Measurements from ENCODE around the gene SUSD4.
A peak's percentile ranks its signal among the peaks of the same experiment; 100 is the strongest.

SUSD4 gene

GRCh38 chr1:223346311-223346710 is 17.7 kb downstream of the SUSD4 start:
- DNase-seq, result no peak
- in situ Hi-C loops (cut with HindIII; ENCODE audit: low pct_ligation_motif_present, low sequenced_read_pairs), result no loop called here
- TF ChIP-seq CTCF (IDR thresholded peaks at IDR 0.05; ENCODE audit: low read depth, low read length, missing control alignments), result no peak

GRCh38 chr1:223345720-223346119 is 18.3 kb downstream of the SUSD4 start:
- in situ Hi-C loops (cut with HindIII; ENCODE audit: low pct_ligation_motif_present, low sequenced_read_pairs), result no loop called here

More at GRCh38 chr1:223346311-223346710, 17.7 kb downstream of the SUSD4 start:
- H3K27ac ChIP-seq, result no peak overlapping the region
- no peak overlapping the region for H3K4me3 ChIP-seq (ENCODE audit: low read depth, low read length)
- H3K27me3 ChIP-seq (replicated peaks), result no peaks in the 10 kb centered on the region
- H3K36me3 ChIP-seq (replicated peaks), result no peaks in the 10 kb centered on the region

GRCh38 chr1:223344491-223344890 is 19.5 kb downstream of the SUSD4 start:
- DNase-seq, result no peak
- in situ Hi-C loops (cut with HindIII; ENCODE audit: low pct_ligation_motif_present, low sequenced_read_pairs), result no loop called here
- Histone ChIP-seq H3K4me3 (ENCODE audit: low read depth, low read length) (no peak overlapping the region), H3K27me3 (replicated peaks) (no peaks in the 10 kb centered on the region), H3K27ac (no peak overlapping the region), H3K36me3 (replicated peaks) (no peaks in the 10 kb centered on the region)
- TF ChIP-seq CTCF (IDR thresholded peaks at IDR 0.05; ENCODE audit: low read depth, low read length, missing control alignments), result no peak

More at GRCh38 chr1:223345720-223346119, 18.3 kb downstream of the SUSD4 start:
- DNase-seq, result no peak
- Histone ChIP-seq H3K36me3 (replicated peaks) (no peaks in the 10 kb centered on the region), H3K27me3 (replicated peaks) (no peaks in the 10 kb centered on the region), H3K4me3 (ENCODE audit: low read depth, low read length) (no peak overlapping the region), H3K27ac (no peak overlapping the region)
- no peak for TF ChIP-seq CTCF (IDR thresholded peaks at IDR 0.05; ENCODE audit: low read depth, low read length, missing control alignments)

GRCh38 chr1:223343692-223344091 is 20.3 kb downstream of the SUSD4 start:
- no peaks in the 10 kb centered on the region for H3K36me3 ChIP-seq (replicated peaks)
- in situ Hi-C loops (cut with HindIII; ENCODE audit: low pct_ligation_motif_present, low sequenced_read_pairs), result no loop called here
- H3K27ac ChIP-seq, result no peak overlapping the region
- no peaks in the 10 kb centered on the region for H3K27me3 ChIP-seq (replicated peaks)
- no peak for DNase-seq
- no peak overlapping the region for H3K4me3 ChIP-seq (ENCODE audit: low read depth, low read length)
- TF ChIP-seq CTCF (IDR thresholded peaks at IDR 0.05; ENCODE audit: low read depth, low read length, missing control alignments), result no peak

- Histone ChIP-seq H3K36me3 (replicated peaks) (no peaks in the 10 kb centered on the region), H3K27ac (no peak overlapping the region), H3K27me3 (replicated peaks) (no peaks in the 10 kb centered on the region), H3K4me3 (ENCODE audit: low read depth, low read length) (no peak overlapping the region)
- peak; percentile 2 for DNase-seq
- TF ChIP-seq CTCF (IDR thresholded peaks at IDR 0.05; ENCODE audit: low read depth, low read length, missing control alignments), result no peak
- in situ Hi-C loops (cut with HindIII; ENCODE audit: low pct_ligation_motif_present, low sequenced_read_pairs), result no loop called here
Measured at GRCh38 chr1:223341121-223341520, 22.9 kb downstream of the SUSD4 start.

- in situ Hi-C loops (cut with HindIII; ENCODE audit: low pct_ligation_motif_present, low sequenced_read_pairs), result no loop called here
- Histone ChIP-seq H3K4me3 (ENCODE audit: low read depth, low read length) (no peak overlapping the region), H3K36me3 (replicated peaks) (no peaks in the 10 kb centered on the region), H3K27me3 (replicated peaks) (no peaks in the 10 kb centered on the region), H3K27ac (no peak overlapping the region)
- no peak for TF ChIP-seq CTCF (IDR thresholded peaks at IDR 0.05; ENCODE audit: low read depth, low read length, missing control alignments)
- DNase-seq, result no peak
Measured at GRCh38 chr1:223340637-223341036, 23.3 kb downstream of the SUSD4 start.
